HCT116 (cell line): ENCODE results near the gene MDFIC. TPM values are rescaled to one million over a fixed set of nuclear protein-coding genes. Genes with fewer than 3 reads are reported as not detected.

ENCODE experiments used
- ATAC-seq: fragments of 200-7000 bp; cut with Tn5 transposase; 2 replicates; pipeline ENCODE4 v1.9.1; 2020; ENCODE audit warnings: mild to moderate bottlenecking, moderate library complexity
- BruUV-seq: library from RNA; stranded (reverse); fragments of 400-500 nt; replicated peaks from 2 replicates; lab custom pipeline; 2021; lab: Mats Ljungman, UMichigan
- CTCF ChIA-PET: fragments of 300-600 bp; sonication (Branson Sonifier 250); formaldehyde crosslinking; loops from one replicate; lab custom pipeline; 2021; ENCODE audit warnings: antibody characterized with exemption; lab: Charles Lee
- POLR2A ChIA-PET: fragments of 300-600, 350-600 bp; sonication (Branson Sonifier 250); formaldehyde crosslinking; loops from one replicate; lab custom pipeline; 2021; ENCODE audit warnings: antibody characterized with exemption; lab: Charles Lee
- RAD21 ChIA-PET, 2 experiments: fragments of 300-600 bp; sonication (Branson Sonifier 250); formaldehyde crosslinking; loops; one replicate each; lab custom pipeline; 2023; ENCODE audit warnings: low total read pairs in 2 of 2; ENCODE audit not compliant: uncharacterized antibody in 2 of 2, unreplicated experiment in 2 of 2, low non-redundant PET in 1 of 2; lab: Charles Lee
- DNase-seq: peaks from one replicate; pipeline ENCODE4 v3.0.0-alpha.2; 2010; ENCODE audit warnings: low read depth, low spot score
- H2AFZ ChIP-seq: fragments of 200-600 bp; shearing (Covaris generic), sonication (generic); 2 replicates; pipeline ENCODE4 v1.6.1; 2017; ENCODE audit warnings: low read depth, mixed run types, mixed read lengths, antibody characterized with exemption, low read length; ENCODE audit not compliant: poor library complexity, severe bottlenecking
- H3K27ac ChIP-seq: 2 replicates; pipeline ENCODE4 v1.5.1; 2012; ENCODE audit warnings: low read depth, low read length
- H3K27me3 ChIP-seq: fragments of 200-600 bp; sonication (generic); 2 replicates; pipeline ENCODE4 v1.6.1; 2016; ENCODE audit warnings: mixed run types, low read length, mixed read lengths; ENCODE audit not compliant: insufficient read depth
- H3K36me3 ChIP-seq, 2 experiments: fragments of 200-500 bp in 1 of 2; fragments of 200-600 bp in 1 of 2; sonication (Bioruptor generic) in 1 of 2; sonication (generic) in 1 of 2; 2 replicates each; pipeline versions ENCODE4 v1.5.1 to v1.6.1; 2014 to 2016; ENCODE audit warnings: low read length in 2 of 2, inconsistent platforms in 1 of 2, mixed read lengths in 1 of 2, mixed run types in 1 of 2; ENCODE audit not compliant: insufficient read depth in 2 of 2, control insufficient read depth in 1 of 2
- H3K4me1 ChIP-seq, 2 experiments: fragments of 200-600 bp in 1 of 2; sonication (generic) in 1 of 2; 2 replicates each; pipeline versions ENCODE4 v1.5.1 to v1.6.1; 2012 to 2017; ENCODE audit warnings: low read length in 2 of 2, inconsistent platforms in 1 of 2, mild to moderate bottlenecking in 1 of 2, mixed read lengths in 1 of 2, mixed run types in 1 of 2, moderate library complexity in 1 of 2; ENCODE audit not compliant: insufficient read depth in 2 of 2, control insufficient read depth in 1 of 2
- H3K4me2 ChIP-seq: fragments of 200-600 bp; sonication (generic); 2 replicates; pipeline ENCODE4 v1.6.1; 2017; ENCODE audit warnings: mixed run types, low read length, mixed read lengths
- H3K4me3 ChIP-seq, 2 experiments: fragments of 200-600 bp in 1 of 2; sonication (generic) in 1 of 2; replicated peaks in 1 of 2; 2 replicates each; pipeline ENCODE4 v1.5.1; 2011 to 2016; ENCODE audit warnings: low read length in 2 of 2, control low read depth in 1 of 2, low read depth in 1 of 2, mild to moderate bottlenecking in 1 of 2, mixed read lengths in 1 of 2, mixed run types in 1 of 2
- H3K79me2 ChIP-seq: fragments of 200-600 bp; sonication (generic); 2 replicates; pipeline ENCODE4 v1.6.1; 2017; ENCODE audit warnings: mild to moderate bottlenecking, mixed run types, low read length, moderate library complexity, mixed read lengths; ENCODE audit not compliant: insufficient read depth
- H3K9ac ChIP-seq: fragments of 200-600 bp; sonication (generic); 2 replicates; pipeline ENCODE4 v1.6.1; 2016; ENCODE audit warnings: low read length, mixed read lengths
- H3K9me2 ChIP-seq: fragments of 200-600 bp; sonication (generic), shearing (Covaris generic); 2 replicates; pipeline ENCODE4 v1.6.1; 2017; ENCODE audit warnings: mixed run types, mild to moderate bottlenecking, moderate library complexity; ENCODE audit not compliant: insufficient read depth
- H3K9me3 ChIP-seq, 2 experiments: fragments of 200-500 bp in 1 of 2; fragments of 200-600 bp in 1 of 2; sonication (Bioruptor generic) in 1 of 2; sonication (generic) in 1 of 2; 2 replicates each; pipeline ENCODE4 v1.6.1; 2014 to 2017; ENCODE audit warnings: low read length in 2 of 2, mixed read lengths in 2 of 2, inconsistent platforms in 1 of 2, low read depth in 1 of 2, mild to moderate bottlenecking in 1 of 2, mixed run types in 1 of 2, moderate library complexity in 1 of 2; ENCODE audit not compliant: control insufficient read depth in 1 of 2, insufficient read depth in 1 of 2
- H4K20me1 ChIP-seq: fragments of 200-600 bp; sonication (generic), shearing (Covaris generic); 2 replicates; pipeline ENCODE4 v1.6.1; 2017; ENCODE audit warnings: mixed run types, mild to moderate bottlenecking, moderate library complexity; ENCODE audit not compliant: insufficient read depth
- CBX3 ChIP-seq: IDR thresholded peaks from 2 replicates; pipeline ENCODE4 v1.6.1; 2012; ENCODE audit warnings: low read depth
- ELF1 ChIP-seq: IDR thresholded peaks from 2 replicates; pipeline ENCODE4 v1.6.1; 2012; ENCODE audit warnings: low read depth, borderline replicate concordance
- EZH2phosphoT487 ChIP-seq: fragments of 200-600 bp; IDR thresholded peaks from 2 replicates; pipeline ENCODE4 v1.6.1; 2018; ENCODE audit warnings: antibody characterized with exemption, borderline replicate concordance
- FOSL1 ChIP-seq: IDR thresholded peaks from 2 replicates; pipeline ENCODE4 v1.6.1; 2012; ENCODE audit warnings: low read depth
- JUND ChIP-seq: IDR thresholded peaks from 2 replicates; pipeline ENCODE4 v1.6.1; 2012
- POLR2A ChIP-seq: IDR thresholded peaks from 2 replicates; pipeline ENCODE4 v1.7.0; 2011; ENCODE audit warnings: borderline replicate concordance; ENCODE audit not compliant: insufficient read depth, insufficient read length; ENCODE audit errors: extremely low read depth
- TCF7L2 ChIP-seq: IDR thresholded peaks from 2 replicates; pipeline ENCODE4 v1.7.0; 2011; ENCODE audit warnings: borderline replicate concordance, inconsistent platforms; ENCODE audit not compliant: insufficient read depth, insufficient read length; ENCODE audit errors: extremely low read depth
- YY1 ChIP-seq: IDR thresholded peaks from 2 replicates; pipeline ENCODE4 v1.6.1; 2011; ENCODE audit warnings: low read length, low read depth, moderate library complexity, mild to moderate bottlenecking; ENCODE audit not compliant: insufficient replicate concordance; ENCODE audit errors: extremely low read depth
- ZFX ChIP-seq: fragments of 450-650 bp; IDR thresholded peaks from 2 replicates; pipeline ENCODE4 v1.6.1; 2017
- ZNF274 ChIP-seq: fragments of 200-500 bp; sonication (Bioruptor generic); IDR thresholded peaks from 2 replicates; pipeline ENCODE4 v1.6.1; 2014; ENCODE audit warnings: mild to moderate bottlenecking, low read depth, low read length, inconsistent platforms
- intact Hi-C: fragments of 100-400 bp; cut with micrococcal nuclease; formaldehyde crosslinking; loops from 2 replicates; pipeline ENCODE4 v1.10.0; 2022
- total RNA-seq: library from RNA; stranded (reverse); gene quantifications from one replicate; pipeline ENCODE4 v1.2.1, GENCODE V29; 2021; ENCODE audit not compliant: unreplicated experiment
- TF ChIP-seq, protein P1 (sequence below): IDR thresholded peaks from 2 replicates; pipeline ENCODE4 v1.6.1; 2011; ENCODE audit warnings: mild to moderate bottlenecking, low read length, moderate library complexity; ENCODE audit not compliant: insufficient replicate concordance; ENCODE audit errors: extremely low read depth

Gene MDFIC
- total RNA-seq, 1 experiment from 2014 or later: 8.3 TPM

DNA sequence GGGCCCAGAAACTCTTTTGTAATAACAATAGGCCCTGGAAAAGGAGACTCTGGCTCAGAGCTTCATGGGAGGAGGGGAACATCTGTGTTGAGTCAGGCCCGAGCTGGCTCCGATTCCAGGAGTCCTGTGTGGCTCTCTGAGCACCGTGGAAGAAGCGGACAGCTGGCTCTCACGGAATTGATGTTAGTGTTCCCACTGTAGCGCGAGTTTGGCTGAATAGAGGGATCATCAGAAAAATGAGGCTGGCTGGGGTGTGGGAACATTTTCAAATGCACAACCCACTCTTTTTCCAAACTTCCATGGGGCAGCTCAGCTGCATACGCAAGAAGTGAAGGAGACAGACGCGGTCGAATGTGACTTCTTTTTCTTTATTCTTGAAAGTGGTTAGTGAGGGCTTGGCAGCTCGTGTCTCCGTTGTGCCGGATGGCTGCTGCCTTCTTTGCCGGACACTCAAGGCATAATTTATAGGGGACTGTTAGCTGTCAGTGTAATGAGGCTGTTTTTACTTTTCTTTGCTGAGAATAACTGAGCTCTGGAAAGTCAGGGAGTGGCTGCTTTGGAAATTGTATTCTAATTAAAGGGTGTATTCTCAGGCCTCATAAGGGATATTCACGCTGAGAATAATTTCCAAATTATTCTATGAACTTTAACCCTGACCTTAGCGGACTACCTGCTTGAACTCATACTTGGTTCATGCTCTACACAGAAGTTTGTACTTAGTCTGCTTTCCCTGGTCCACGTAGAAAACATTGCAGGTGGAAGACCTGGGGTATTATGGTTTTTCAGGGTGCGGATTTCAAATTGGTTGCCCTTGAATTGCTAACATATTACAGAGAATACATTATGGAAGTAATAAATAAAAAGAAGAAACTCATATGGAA is 23.1 kb downstream of the MDFIC start:
- Histone ChIP-seq H4K20me1 (no peaks in the 10 kb centered on the region), H2AFZ (no peak overlapping the region), H3K4me1 (no peaks in the 10 kb centered on the region), H3K79me2 (no peaks in the 10 kb centered on the region), H3K9ac (no peak overlapping the region), H3K36me3 (no peaks in the 10 kb centered on the region), H3K9me2 (0 out of 2 replicates have a peak, but pooled peaks cover 8% of the 10 kb centered on the region), H3K4me3 (no peak overlapping the region), H3K4me2 (no peak overlapping the region), H3K9me3 (no peaks in the 10 kb centered on the region), H3K27ac (no peak overlapping the region), H3K27me3 (no peaks in the 10 kb centered on the region)
- intact Hi-C loops: no loop called here
- ChIA-PET RAD21 (no interaction called here), CTCF (no interaction called here), POLR2A (no interaction called here)
- no peak for ATAC-seq
- TF ChIP-seq ZFX (no peak), TCF7L2 (no peak), POLR2A (no peak), YY1 (no peak), CBX3 (no peak), JUND (no peak), ELF1 (no peak), EZH2phosphoT487 (no peak), ZNF274 (no peak), FOSL1 (no peak)
- TF ChIP-seq, protein P1, sequence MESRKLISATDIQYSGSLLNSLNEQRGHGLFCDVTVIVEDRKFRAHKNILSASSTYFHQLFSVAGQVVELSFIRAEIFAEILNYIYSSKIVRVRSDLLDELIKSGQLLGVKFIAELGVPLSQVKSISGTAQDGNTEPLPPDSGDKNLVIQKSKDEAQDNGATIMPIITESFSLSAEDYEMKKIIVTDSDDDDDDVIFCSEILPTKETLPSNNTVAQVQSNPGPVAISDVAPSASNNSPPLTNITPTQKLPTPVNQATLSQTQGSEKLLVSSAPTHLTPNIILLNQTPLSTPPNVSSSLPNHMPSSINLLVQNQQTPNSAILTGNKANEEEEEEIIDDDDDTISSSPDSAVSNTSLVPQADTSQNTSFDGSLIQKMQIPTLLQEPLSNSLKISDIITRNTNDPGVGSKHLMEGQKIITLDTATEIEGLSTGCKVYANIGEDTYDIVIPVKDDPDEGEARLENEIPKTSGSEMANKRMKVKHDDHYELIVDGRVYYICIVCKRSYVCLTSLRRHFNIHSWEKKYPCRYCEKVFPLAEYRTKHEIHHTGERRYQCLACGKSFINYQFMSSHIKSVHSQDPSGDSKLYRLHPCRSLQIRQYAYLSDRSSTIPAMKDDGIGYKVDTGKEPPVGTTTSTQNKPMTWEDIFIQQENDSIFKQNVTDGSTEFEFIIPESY: no peak
- DNase-seq: no peak
- BruUV-seq: no TSS peak
